Uterus (tissue), 2 donors: ENCODE data around the gene HSPB6.

Source experiments
- CTCF ChIP-seq, 4 experiments: fragments of 200-600 bp in 2 of 4; fragments of 450-650 bp in 2 of 4; sonication (generic) in 2 of 4; IDR thresholded peaks; one replicate each; pipeline ENCODE4 v1.5.1; 2016 to 2019; ENCODE audit warnings: antibody characterized with exemption in 4 of 4, mild to moderate bottlenecking in 2 of 4, moderate library complexity in 1 of 4
- POLR2A ChIP-seq, 2 donors: fragments of 450-650 bp; IDR thresholded peaks; one replicate each; pipeline ENCODE4 v1.6.1; 2016; ENCODE audit warnings: antibody characterized with exemption in 2 of 2, mild to moderate bottlenecking in 1 of 2, moderate library complexity in 1 of 2

- TF ChIP-seq POLR2A (IDR thresholded peaks at IDR 0.05) (no peak), CTCF (IDR thresholded peaks at IDR 0.05) (no peak)
Observed at GRCh38 chr19:35715355-35715809, 41.4 kb downstream of the HSPB6 start.
